IPS-18a (cell line): Measurements from ENCODE around the gene TDRD12.

ENCODE experiments used
- H3K27ac ChIP-seq: one replicate; pipeline ENCODE4 v1.5.1; 2013; ENCODE audit warnings: low read length
- H3K27me3 ChIP-seq: one replicate; pipeline ENCODE4 v1.6.1; 2013; ENCODE audit warnings: mild to moderate bottlenecking, low read length; ENCODE audit not compliant: control insufficient read depth, insufficient read depth
- H3K36me3 ChIP-seq: one replicate; pipeline ENCODE4 v1.6.1; 2013; ENCODE audit warnings: low read depth, low read length; ENCODE audit not compliant: control insufficient read depth
- H3K4me1 ChIP-seq: one replicate; pipeline ENCODE4 v1.6.1; 2013; ENCODE audit warnings: low read depth, low read length; ENCODE audit not compliant: control insufficient read depth
- H3K4me3 ChIP-seq: one replicate; pipeline ENCODE4 v1.5.1; 2013; ENCODE audit warnings: low read length
- H3K9ac ChIP-seq: one replicate; pipeline ENCODE4 v1.6.1; 2013; ENCODE audit warnings: mild to moderate bottlenecking, low read length, moderate library complexity
- H3K9me3 ChIP-seq: one replicate; pipeline ENCODE4 v1.6.1; 2013; ENCODE audit warnings: low read depth, low read length; ENCODE audit not compliant: control insufficient read depth

TDRD12 gene

DNA sequence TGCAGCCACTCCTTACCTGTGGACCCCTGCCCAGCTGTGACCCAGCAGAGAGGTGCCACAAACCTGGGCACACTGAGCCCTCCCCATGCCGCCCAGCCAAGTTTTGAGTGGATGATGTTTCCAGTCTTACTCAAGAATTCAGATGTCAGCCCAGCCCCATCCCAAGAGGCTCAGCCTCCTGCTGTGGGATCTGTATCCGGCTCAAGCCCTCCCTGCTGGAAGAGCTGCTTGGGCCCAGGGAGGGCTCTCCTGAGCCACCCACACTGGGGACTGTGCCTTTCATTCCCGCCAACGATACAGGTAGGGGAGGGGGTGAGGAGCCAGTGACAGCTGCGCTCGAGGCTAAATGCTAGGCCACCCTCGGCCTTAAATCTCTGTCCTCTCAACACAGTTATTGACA lies 155.9 kb downstream of the TDRD12 start:
- H3K9me3 ChIP-seq = no peaks in the 10 kb centered on the region
- H3K9ac ChIP-seq = no peak overlapping the region
- no peaks in the 10 kb centered on the region for H3K36me3 ChIP-seq
- H3K27me3 ChIP-seq = no peaks in the 10 kb centered on the region
- H3K27ac ChIP-seq = no peak overlapping the region
- H3K4me1 ChIP-seq = no peaks in the 10 kb centered on the region
- no peak overlapping the region for H3K4me3 ChIP-seq

DNA sequence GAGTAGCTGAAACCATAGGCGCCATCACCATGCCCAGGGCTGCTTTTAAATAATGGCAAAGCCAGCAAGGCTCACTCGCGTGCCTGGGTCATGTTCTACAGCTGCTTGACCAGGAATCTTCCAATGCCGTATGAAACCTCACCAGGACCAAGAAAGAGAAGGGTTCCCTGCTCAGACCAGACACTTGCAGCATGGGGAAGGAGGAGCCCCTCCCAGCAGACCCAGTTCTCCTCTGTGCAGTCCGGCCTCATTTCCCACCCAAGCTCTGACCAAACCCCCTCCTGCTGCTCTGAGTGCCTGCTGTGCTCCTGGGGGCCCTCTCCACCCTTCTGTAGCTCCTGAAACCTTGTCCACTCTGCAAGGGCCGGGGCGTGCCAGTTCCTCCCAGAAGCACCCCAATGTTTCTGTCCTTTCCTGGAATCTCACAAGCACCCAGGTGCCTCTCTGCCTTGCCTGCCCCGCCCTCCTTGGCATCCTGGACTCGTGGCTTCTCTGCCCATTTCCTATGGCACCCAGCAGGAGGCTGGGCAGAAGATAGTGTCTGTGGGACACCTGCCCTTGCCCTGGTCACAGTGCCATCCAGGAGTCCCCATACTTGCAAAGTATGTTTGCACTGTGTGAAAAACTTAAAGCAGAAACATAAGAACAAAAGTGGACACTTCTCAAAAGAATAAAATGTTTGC lies 156.8 kb downstream of the TDRD12 start:
- Histone ChIP-seq H3K4me3 (no peak overlapping the region), H3K27ac (no peak overlapping the region), H3K9ac (no peak overlapping the region), H3K36me3 (no peaks in the 10 kb centered on the region), H3K4me1 (no peaks in the 10 kb centered on the region), H3K9me3 (no peaks in the 10 kb centered on the region), H3K27me3 (no peaks in the 10 kb centered on the region)

DNA sequence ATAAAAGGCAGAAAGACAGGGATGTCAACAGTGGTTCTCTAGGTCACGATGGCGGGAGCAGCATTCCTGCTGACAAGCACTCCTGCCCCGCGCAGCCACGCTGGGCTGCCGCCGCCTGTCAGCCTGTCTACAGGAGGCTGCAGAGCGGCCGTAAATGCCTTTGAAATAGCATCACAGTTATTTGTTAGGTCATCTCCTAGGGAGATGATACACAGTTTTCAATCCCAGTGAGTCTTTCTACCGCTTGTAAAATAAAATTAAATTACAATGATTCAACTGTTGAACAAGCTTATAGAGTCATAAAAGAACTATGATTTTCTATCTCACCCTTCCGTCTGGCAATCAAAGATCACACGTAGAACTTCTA lies 157.3 kb downstream of the TDRD12 start:
- Histone ChIP-seq H3K4me1 (no peaks in the 10 kb centered on the region), H3K9ac (no peak overlapping the region), H3K9me3 (no peaks in the 10 kb centered on the region), H3K36me3 (no peaks in the 10 kb centered on the region), H3K27ac (no peak overlapping the region), H3K27me3 (no peaks in the 10 kb centered on the region), H3K4me3 (no peak overlapping the region)
